Heart left ventricle (tissue), 13 donors: ENCODE data around the gene MLH3.

ENCODE experiments used
- POLR2A ChIP-seq, 2 donors: fragments of 450-650 bp; IDR thresholded peaks; one replicate each; pipeline ENCODE4 v1.6.1; 2017; ENCODE audit warnings: antibody characterized with exemption in 2 of 2, mild to moderate bottlenecking in 2 of 2, moderate library complexity in 2 of 2
- TF ChIP-seq, protein P1 (sequence below), 12 donors: fragments of 200-600 bp; sonication (generic) in 4 of 12; IDR thresholded peaks; one replicate each; pipeline versions ENCODE4 v1.5.0 to v1.8.0; 2018 to 2022; ENCODE audit warnings: antibody characterized with exemption in 12 of 12, mild to moderate bottlenecking in 5 of 12
- donor health status: ischemic (EF 13 %, LVEDD 7.1; RV severe dilation, severe dysfunction).
- donor health status: DM: no; HTN: yes; CAD: no.
- donor health status: DM: no; HTN: no; CAD: no.
- donor health status: ischemic (EF 25% LVEDD 6.9; RV normal size, moderate dysfunction).
- donor health status: ischemic (EF 25% LVEDD 5.7; RV mildly dilated, moderate dysfunction).
- donor health status: ischemic (EF 35%, LVEDD 5.7; RV mildly dilated, moderate dysfunction).
- donor health status: nonischemic (EF 11% LVEDD 7.7; RV severe dilation, severe dysfunction).
- donor health status: DM: yes; HTN: yes; CAD: no.
- donor health status: PGD.
- donor health status: ischemic (EF 29% LVEDD 5.4; RV normal size, mild dysfunction).
- donor health status: nonischemic (EF 23%, LVEDD 6.1; RV moderate dilation, normal function).

DNA sequence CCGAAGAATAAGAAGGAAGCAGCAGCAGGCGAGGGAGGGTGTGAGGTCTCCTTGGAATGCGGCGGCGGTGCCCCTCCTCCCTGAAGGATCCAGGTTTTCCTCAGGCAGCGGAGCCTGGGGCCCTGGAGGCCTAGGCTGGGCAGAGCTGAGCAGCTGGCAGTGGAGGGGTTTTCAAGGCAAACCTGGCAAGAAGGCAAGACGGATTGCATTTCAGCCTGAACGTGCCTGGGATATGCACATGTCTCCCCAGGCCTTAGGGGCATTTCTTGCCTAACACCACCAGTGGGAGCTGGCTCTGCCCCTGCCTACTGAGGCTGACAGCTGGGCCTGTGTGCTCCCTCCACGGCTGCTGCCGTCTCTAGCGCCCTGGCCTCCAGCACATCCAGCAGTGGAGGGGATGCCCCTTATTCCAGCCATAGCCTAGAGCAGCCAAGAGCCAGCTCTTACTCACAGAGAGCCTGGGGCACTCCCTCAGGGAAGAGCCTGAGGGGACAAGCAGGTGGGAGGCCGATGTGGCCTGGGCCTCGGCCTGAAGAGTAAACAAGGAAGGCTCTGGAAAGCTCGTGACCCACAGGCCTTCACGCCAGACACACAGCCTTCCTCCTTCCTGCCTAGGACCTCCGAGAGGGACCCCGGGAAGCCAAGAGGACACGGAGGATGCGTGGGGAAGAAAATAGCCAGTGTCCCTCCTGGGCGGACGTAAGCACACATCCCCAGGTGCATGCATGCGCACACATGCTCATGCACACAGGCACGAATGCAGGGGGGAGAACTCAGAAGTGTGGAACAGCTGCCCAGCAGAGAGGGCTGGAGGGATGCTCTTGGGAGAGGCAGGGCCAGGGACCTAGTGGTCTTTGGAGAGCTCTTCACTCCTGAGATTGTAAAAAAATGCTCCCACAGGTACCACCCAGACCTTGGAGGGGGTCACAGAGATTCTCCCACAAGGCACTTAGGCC is 71.5 kb downstream of the MLH3 start:
- no peak for TF ChIP-seq POLR2A (IDR thresholded peaks at IDR 0.05)
- TF ChIP-seq, protein P1, sequence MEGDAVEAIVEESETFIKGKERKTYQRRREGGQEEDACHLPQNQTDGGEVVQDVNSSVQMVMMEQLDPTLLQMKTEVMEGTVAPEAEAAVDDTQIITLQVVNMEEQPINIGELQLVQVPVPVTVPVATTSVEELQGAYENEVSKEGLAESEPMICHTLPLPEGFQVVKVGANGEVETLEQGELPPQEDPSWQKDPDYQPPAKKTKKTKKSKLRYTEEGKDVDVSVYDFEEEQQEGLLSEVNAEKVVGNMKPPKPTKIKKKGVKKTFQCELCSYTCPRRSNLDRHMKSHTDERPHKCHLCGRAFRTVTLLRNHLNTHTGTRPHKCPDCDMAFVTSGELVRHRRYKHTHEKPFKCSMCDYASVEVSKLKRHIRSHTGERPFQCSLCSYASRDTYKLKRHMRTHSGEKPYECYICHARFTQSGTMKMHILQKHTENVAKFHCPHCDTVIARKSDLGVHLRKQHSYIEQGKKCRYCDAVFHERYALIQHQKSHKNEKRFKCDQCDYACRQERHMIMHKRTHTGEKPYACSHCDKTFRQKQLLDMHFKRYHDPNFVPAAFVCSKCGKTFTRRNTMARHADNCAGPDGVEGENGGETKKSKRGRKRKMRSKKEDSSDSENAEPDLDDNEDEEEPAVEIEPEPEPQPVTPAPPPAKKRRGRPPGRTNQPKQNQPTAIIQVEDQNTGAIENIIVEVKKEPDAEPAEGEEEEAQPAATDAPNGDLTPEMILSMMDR (IDR thresholded peaks at IDR 0.05): no peak
